Ascending aorta (tissue), 2 donors: ENCODE data around the gene CFDP1. TPM values are rescaled to one million over a fixed set of nuclear protein-coding genes. Genes with fewer than 3 reads are reported as not detected.

Experiments used
- DNase-seq, 2 donors: peaks; one replicate each; pipeline ENCODE4 v3.0.0-alpha.2; 2019; ENCODE audit warnings: low spot score in 2 of 2
- H3K27ac ChIP-seq, 2 donors: fragments of 200-600 bp; sonication (generic); one replicate each; pipeline ENCODE4 v1.5.1; 2016 to 2017; ENCODE audit warnings: mild to moderate bottlenecking in 1 of 2
- H3K27me3 ChIP-seq: fragments of 200-600 bp; sonication (generic); one replicate; pipeline ENCODE4 v1.5.1; 2017
- H3K36me3 ChIP-seq, 2 donors: fragments of 200-600 bp; sonication (generic); one replicate each; pipeline ENCODE4 v1.5.1; 2016
- H3K4me1 ChIP-seq, 2 donors: fragments of 200-600 bp; sonication (generic); one replicate each; pipeline ENCODE4 v1.5.1; 2016 to 2017; ENCODE audit warnings: mild to moderate bottlenecking in 1 of 2
- H3K4me3 ChIP-seq, 2 donors: fragments of 200-600 bp; sonication (generic); one replicate each; pipeline ENCODE4 v1.5.1; 2016 to 2017; ENCODE audit warnings: mild to moderate bottlenecking in 1 of 2
- H3K9me3 ChIP-seq, 2 donors: fragments of 200-600 bp; sonication (generic); one replicate each; pipeline ENCODE4 v1.5.1; 2016
- CTCF ChIP-seq, 3 experiments: fragments of 200-600 bp in 2 of 3; fragments of 450-650 bp in 1 of 3; sonication (generic) in 2 of 3; IDR thresholded peaks; one replicate each; pipeline ENCODE4 v1.5.1; 2016 to 2019; ENCODE audit warnings: antibody characterized with exemption in 3 of 3, mild to moderate bottlenecking in 1 of 3, moderate library complexity in 1 of 3
- intact Hi-C: fragments of 100-400 bp; cut with DNase I; formaldehyde crosslinking; loops from one replicate; pipeline ENCODE4 v1.15.1; 2023
- total RNA-seq: library from RNA; depleted of rRNA; stranded (reverse); fragments of >200 nt; gene quantifications from one replicate; pipeline ENCODE4 v1.1.0, GENCODE V29; 2016

CFDP1 gene
- total RNA-seq, 1 donor from 2014 or later, result 8.3 TPM

DNA sequence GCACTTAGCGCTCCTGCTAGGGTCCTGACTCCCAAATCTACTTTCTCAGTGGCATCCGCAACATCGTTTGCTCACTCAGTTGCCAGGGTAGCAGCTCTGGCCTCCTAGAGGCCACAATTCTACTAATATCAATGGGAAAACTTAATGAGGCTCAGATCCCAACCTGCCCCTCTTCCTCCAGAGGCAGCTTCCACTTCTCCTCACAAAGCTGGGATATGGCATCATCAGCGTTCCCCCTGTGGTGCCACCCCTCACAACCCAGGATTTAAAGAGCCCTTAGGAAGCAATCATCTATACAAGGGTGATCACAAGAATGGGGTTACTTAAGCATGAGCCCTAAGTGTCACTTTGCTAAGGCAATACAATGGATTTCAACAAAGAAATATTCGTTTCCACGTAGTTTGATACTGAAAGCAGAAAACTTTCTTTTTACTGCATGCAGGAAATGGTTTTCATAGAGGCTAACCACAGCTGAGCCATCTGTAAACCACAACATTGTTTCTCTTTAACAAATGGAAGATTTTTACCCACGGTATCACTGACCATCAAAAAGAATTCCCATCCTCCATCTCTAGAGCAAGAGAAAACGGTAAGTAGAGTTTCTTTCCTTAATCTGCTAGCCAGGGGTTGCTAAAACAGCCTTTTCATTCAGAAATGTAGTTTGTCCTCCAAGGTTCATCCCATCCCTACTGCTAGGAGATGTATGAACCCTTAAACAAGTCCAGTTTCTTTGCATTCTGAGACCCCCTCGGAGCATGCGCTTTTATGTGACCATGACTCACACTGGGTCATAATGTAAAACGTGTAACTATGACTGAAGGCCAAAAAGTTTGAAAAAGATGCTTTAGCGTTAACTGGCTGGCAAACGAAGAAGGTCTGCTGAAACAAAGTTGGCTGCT, 113.5 kb downstream of the CFDP1 start:
- no peak for TF ChIP-seq CTCF (IDR thresholded peaks at IDR 0.05)
- DNase-seq, result no peak
- H3K9me3 ChIP-seq, result no peaks in the 10 kb centered on the region
- no peaks in the 10 kb centered on the region for H3K27me3 ChIP-seq
- H3K27ac ChIP-seq, result peak overlapping the region; percentile 43 to 60
- H3K36me3 ChIP-seq, result no peaks in the 10 kb centered on the region
- intact Hi-C loops, result no loop called here
- peak overlapping the region in 1 of 2 donors; percentile 8 for H3K4me3 ChIP-seq
- H3K4me1 ChIP-seq, result peaks cover 3 to 20% of the 10 kb centered on the region in 2 donors

DNA sequence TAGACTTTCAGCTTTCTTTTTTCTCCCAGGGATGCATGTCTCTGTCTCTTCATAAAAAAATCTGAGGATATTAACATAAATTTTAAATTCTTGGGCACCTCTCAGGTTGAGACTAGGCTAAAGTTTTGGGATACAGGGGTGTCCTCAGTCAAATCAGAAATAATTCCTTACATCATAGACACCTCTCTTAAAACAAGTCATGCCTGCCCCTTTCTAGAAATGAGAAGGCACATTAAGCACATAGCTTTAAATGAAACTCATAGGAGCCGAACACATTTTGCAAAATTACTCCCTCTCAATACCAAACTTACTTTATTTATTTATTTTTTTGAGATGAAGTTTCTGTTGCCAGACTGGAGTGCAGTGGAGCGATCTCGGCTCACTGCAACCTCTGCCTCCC, 114.6 kb downstream of the CFDP1 start:
- Histone ChIP-seq H3K27ac (no peak overlapping the region), H3K27me3 (no peaks in the 10 kb centered on the region), H3K36me3 (no peaks in the 10 kb centered on the region), H3K4me3 (no peak overlapping the region), H3K4me1 (peaks cover 3 to 16% of the 10 kb centered on the region in 2 donors), H3K9me3 (no peaks in the 10 kb centered on the region)
- TF ChIP-seq CTCF (IDR thresholded peaks at IDR 0.05), result no peak
- intact Hi-C loops, result no loop called here
- DNase-seq, result no peak

DNA sequence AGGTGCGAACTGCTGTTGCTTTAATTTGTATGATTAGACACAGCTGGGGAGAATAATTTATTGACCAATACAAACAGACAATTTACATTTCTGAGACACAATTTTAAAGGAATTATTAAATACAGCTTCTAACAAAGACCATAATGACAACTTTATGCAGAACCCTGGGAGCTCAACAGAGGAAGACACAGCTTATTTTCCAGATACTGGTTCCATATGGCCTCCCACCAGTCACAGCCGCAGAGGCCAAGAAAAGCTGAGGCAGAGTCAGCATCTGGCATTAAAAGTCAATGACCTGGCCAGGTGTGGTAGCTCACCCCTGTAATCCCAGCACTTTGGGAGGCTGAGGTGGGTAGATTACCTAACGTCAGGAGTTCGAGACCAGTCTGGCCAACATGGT, 115.8 kb downstream of the CFDP1 start:
- peaks cover 3 to 16% of the 10 kb centered on the region in 2 donors for H3K4me1 ChIP-seq
- no peak for DNase-seq
- H3K36me3 ChIP-seq, result no peaks in the 10 kb centered on the region
- no peak overlapping the region for H3K4me3 ChIP-seq
- H3K27ac ChIP-seq, result no peak overlapping the region
- H3K9me3 ChIP-seq, result no peaks in the 10 kb centered on the region
- intact Hi-C loops, result no loop called here
- no peak for TF ChIP-seq CTCF (IDR thresholded peaks at IDR 0.05)
- no peaks in the 10 kb centered on the region for H3K27me3 ChIP-seq

DNA sequence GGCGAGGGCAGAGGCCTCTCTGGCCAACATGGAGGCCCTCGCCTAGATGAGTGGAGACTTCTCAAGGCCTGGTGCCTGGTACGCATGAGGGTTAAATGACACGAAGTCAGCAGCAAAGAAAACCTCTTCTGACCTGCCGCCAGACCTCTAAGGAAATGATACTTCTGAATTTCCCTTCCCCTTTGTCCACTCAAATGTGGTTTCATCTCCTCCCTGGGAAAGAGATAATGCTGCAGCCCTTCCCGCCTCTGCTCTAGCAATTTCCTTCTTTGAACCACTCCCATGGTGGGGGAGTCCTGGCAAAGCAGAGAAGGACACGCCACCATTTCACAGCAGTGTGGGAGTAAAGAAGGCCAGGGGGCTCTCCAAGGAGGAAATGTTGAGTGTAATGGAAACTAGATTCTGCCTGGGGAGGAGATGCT, 116.2 kb downstream of the CFDP1 start:
- Histone ChIP-seq H3K36me3 (no peaks in the 10 kb centered on the region), H3K4me1 (peaks cover 3 to 16% of the 10 kb centered on the region in 2 donors), H3K27me3 (no peaks in the 10 kb centered on the region), H3K27ac (no peak overlapping the region), H3K4me3 (no peak overlapping the region), H3K9me3 (no peaks in the 10 kb centered on the region)
- intact Hi-C loops, result no loop called here
- TF ChIP-seq CTCF (IDR thresholded peaks at IDR 0.05), result no peak
- no peak for DNase-seq

DNA sequence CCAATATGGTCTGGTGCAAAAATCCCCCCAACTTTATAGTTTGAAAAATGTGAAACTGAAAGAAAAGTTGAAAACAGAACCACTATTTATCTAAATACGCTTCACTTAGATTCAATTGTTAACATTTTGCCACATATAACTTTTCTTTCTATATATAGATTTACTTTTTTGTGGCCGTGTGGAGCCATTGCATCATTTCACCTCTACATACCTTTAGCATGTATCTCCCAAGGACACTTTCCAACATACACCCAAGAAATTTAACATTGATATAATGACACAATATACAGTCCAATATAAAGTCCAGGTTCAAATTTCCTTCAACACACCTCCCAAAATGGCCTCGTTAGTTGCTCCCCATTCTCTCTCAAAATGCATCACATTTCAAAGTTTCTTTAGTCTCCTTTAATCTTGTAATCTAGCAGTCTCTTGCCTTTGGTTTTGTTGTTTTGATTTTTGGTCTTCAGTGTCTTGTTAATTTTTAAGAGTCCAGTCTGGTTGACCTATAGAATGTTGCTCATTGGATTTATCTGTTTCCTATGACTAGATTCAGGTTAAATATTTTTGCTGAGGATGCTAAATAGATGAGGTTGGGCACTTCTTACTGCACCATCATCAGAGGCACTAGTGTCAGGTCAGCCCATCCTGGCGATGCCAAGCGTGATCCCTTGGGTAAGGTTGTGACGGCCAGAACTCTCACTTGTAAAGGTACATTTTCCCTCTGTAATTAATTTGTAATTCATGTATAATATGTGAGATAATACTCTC, 117.6 kb downstream of the CFDP1 start:
- H3K4me1 ChIP-seq, result peaks cover 8 to 22% of the 10 kb centered on the region in 2 donors
- H3K36me3 ChIP-seq, result no peaks in the 10 kb centered on the region
- no peaks in the 10 kb centered on the region for H3K9me3 ChIP-seq
- no peak for DNase-seq
- no peak overlapping the region for H3K4me3 ChIP-seq
- TF ChIP-seq CTCF (IDR thresholded peaks at IDR 0.05), result no peak
- intact Hi-C loops, result no loop called here
- H3K27me3 ChIP-seq, result no peaks in the 10 kb centered on the region
- H3K27ac ChIP-seq, result no peak overlapping the region
